T-helper 1 cell (primary cell): ENCODE results near the gene DTX4.

Experiments
- DNase-seq, 5 donors: peaks; one replicate each; pipeline ENCODE4 v3.0.0-alpha.2; 2012 to 2020

The DTX4 gene

GRCh38 chr11:59221441-59221840, 49.5 kb downstream of the DTX4 start:
- DNase-seq: no peak

GRCh38 chr11:59222464-59223060, 50.6 kb downstream of the DTX4 start:
- DNase-seq: no peak

- no peak for DNase-seq
Measured at GRCh38 chr11:59223177-59223576, 51.2 kb downstream of the DTX4 start.

- DNase-seq: no peak
Measured at GRCh38 chr11:59223611-59224010, 51.7 kb downstream of the DTX4 start.

- no peak for DNase-seq
Measured at GRCh38 chr11:59224351-59224928, 52.5 kb downstream of the DTX4 start.

GRCh38 chr11:59225017-59225416, 53.1 kb downstream of the DTX4 start:
- DNase-seq: no peak

- no peak for DNase-seq
Measured at GRCh38 chr11:59226396-59226795, 54.5 kb downstream of the DTX4 start.

GRCh38 chr11:59240322-59240721, 68.4 kb downstream of the DTX4 start:
- no peak for DNase-seq

GRCh38 chr11:59243633-59244032, 71.7 kb downstream of the DTX4 start:
- DNase-seq: no peak

GRCh38 chr11:59247531-59248227, 75.7 kb downstream of the DTX4 start:
- DNase-seq: peak in 1 of 5 donors; percentile 19

GRCh38 chr11:59249535-59249934, 77.6 kb downstream of the DTX4 start:
- no peak for DNase-seq

GRCh38 chr11:59253001-59253400, 81.1 kb downstream of the DTX4 start:
- no peak for DNase-seq

- no peak for DNase-seq
Measured at GRCh38 chr11:59254286-59254685, 82.4 kb downstream of the DTX4 start.

GRCh38 chr11:59255281-59255680, 83.3 kb downstream of the DTX4 start:
- no peak for DNase-seq
